Caco-2 (cell line): ENCODE data around the gene APC2. TPM values are rescaled to one million over a fixed set of nuclear protein-coding genes. Genes with fewer than 3 reads are reported as not detected.
"Not testable (repeated sequence)": the region's sequence is repeated elsewhere in the genome, so short reads cannot be mapped to it uniquely, and the experiment has no call there.

Source experiments
- BruUV-seq: library from RNA; stranded (reverse); fragments of 400-500 nt; replicated peaks from 2 replicates; lab custom pipeline; 2021; lab: Mats Ljungman, UMichigan
- CTCF ChIA-PET: fragments of 300-600 bp; sonication (Branson Sonifier 250); formaldehyde crosslinking; loops from one replicate; lab custom pipeline; 2022; ENCODE audit warnings: antibody characterized with exemption; lab: Charles Lee
- POLR2A ChIA-PET: fragments of 300-600 bp; sonication (Branson Sonifier 250); formaldehyde crosslinking; loops from one replicate; lab custom pipeline; 2022; ENCODE audit warnings: antibody characterized with exemption; lab: Charles Lee
- DNase-seq, 2 experiments: peaks; one replicate each; pipeline versions ENCODE4 v3.0.0 to v3.0.0-alpha.2; 2020 to 2022
- H3K27me3 ChIP-seq: replicated peaks from 2 replicates; pipeline ENCODE4 v1.6.0; 2011; ENCODE audit warnings: low read length; ENCODE audit not compliant: control insufficient read depth, insufficient read depth
- H3K36me3 ChIP-seq: 2 replicates; pipeline ENCODE4 v1.5.1; 2011; ENCODE audit warnings: low read length; ENCODE audit not compliant: control insufficient read depth, insufficient read depth
- H3K4me1 ChIP-seq: fragments of 250-450 bp; sonication (Bioruptor Pico); 2 replicates; pipeline ENCODE4 v1.5.1; 2020; ENCODE audit warnings: mild to moderate bottlenecking
- H3K4me3 ChIP-seq: 2 replicates; pipeline ENCODE4 v1.5.1; 2011; ENCODE audit warnings: low read depth, mild to moderate bottlenecking, control low read depth, low read length
- H3K9me3 ChIP-seq: fragments of 250-450 bp; sonication (Bioruptor Pico); 2 replicates; pipeline ENCODE4 v1.5.1; 2020; ENCODE audit warnings: mild to moderate bottlenecking, moderate library complexity
- H3K27ac Mint-ChIP-seq: one replicate; pipeline ENCODE4 v1.8.0; 2022; ENCODE audit warnings: mixed read lengths; ENCODE audit not compliant: unreplicated experiment
- H3K27me3 Mint-ChIP-seq: one replicate; pipeline ENCODE4 v1.8.0; 2022; ENCODE audit warnings: mixed read lengths; ENCODE audit not compliant: insufficient read depth, unreplicated experiment
- H3K36me3 Mint-ChIP-seq: one replicate; pipeline ENCODE4 v1.8.0; 2022; ENCODE audit warnings: mild to moderate bottlenecking, mixed read lengths; ENCODE audit not compliant: insufficient read depth, unreplicated experiment
- H3K4me1 Mint-ChIP-seq: one replicate; pipeline ENCODE4 v1.8.0; 2022; ENCODE audit warnings: low read depth, mixed read lengths; ENCODE audit not compliant: unreplicated experiment
- H3K4me3 Mint-ChIP-seq: one replicate; pipeline ENCODE4 v1.8.0; 2022; ENCODE audit warnings: mild to moderate bottlenecking, moderate library complexity, mixed read lengths; ENCODE audit not compliant: unreplicated experiment
- H3K9me3 Mint-ChIP-seq: one replicate; pipeline ENCODE4 v1.8.0; 2022; ENCODE audit warnings: mixed read lengths; ENCODE audit not compliant: unreplicated experiment
- CTCF ChIP-seq, 2 experiments: fragments of 200-600 bp in 1 of 2; IDR thresholded peaks; 1 replicate in 1 of 2; 2 replicates in 1 of 2; pipeline versions ENCODE4 v1.5.1 to v1.8.0; 2011 to 2022; ENCODE audit warnings: antibody characterized with exemption in 1 of 2, control low read depth in 1 of 2, inconsistent platforms in 1 of 2, low read depth in 1 of 2, low read length in 1 of 2, mild to moderate bottlenecking in 1 of 2, moderate library complexity in 1 of 2; ENCODE audit not compliant: insufficient read depth in 1 of 2, severe bottlenecking in 1 of 2, unreplicated experiment in 1 of 2
- intact Hi-C: fragments of 100-400 bp; cut with micrococcal nuclease; formaldehyde crosslinking; loops from one replicate; pipeline ENCODE4 v1.10.0; 2022; ENCODE audit not compliant: unreplicated experiment
- total RNA-seq: library from RNA; stranded (reverse); gene quantifications from 2 replicates; pipeline ENCODE4 v1.2.3, GENCODE V29; 2022

APC2 gene
- total RNA-seq, 1 experiment from 2014 or later, result 9.5 TPM

GRCh38 chr19:1475751-1476437 lies 26.0 kb downstream of the APC2 start:
- CTCF ChIA-PET, result no interaction called here
- DNase-seq, result no peak
- BruUV-seq, result no TSS peak
- peaks cover 49% of the 10 kb centered on the region for H3K36me3 Mint-ChIP-seq
- TF ChIP-seq CTCF (IDR thresholded peaks at IDR 0.05; ENCODE audit: insufficient read depth in 1 of 2, low read depth in 1 of 2, low read length in 1 of 2, severe bottlenecking in 1 of 2, unreplicated experiment in 1 of 2), result no peak
- no peaks in the 10 kb centered on the region for H3K9me3 Mint-ChIP-seq
- POLR2A ChIA-PET, result interaction anchor here (0.5 kb wide), 1 partner anchor 37 kb away, joined by 4 read pairs; the partner anchor contains the start of gene RPS15
- Histone ChIP-seq H3K9me3 (no peaks in the 10 kb centered on the region), H3K36me3 (no peaks in the 10 kb centered on the region; the same call in 1 of the 2 replicates), H3K27me3 (no peaks in the 10 kb centered on the region), H3K4me1 (peaks cover 14% of the 10 kb centered on the region), H3K4me3 (no peak overlapping the region)
- intact Hi-C loops, result no loop called here
- H3K4me1 Mint-ChIP-seq, result peaks cover 4% of the 10 kb centered on the region
- no peaks in the 10 kb centered on the region for H3K27me3 Mint-ChIP-seq
- H3K4me3 Mint-ChIP-seq, result no peak overlapping the region
- no peak overlapping the region for H3K27ac Mint-ChIP-seq

- H3K36me3 ChIP-seq, H3K27me3 Mint-ChIP-seq, H3K9me3 Mint-ChIP-seq, H3K27ac Mint-ChIP-seq, CTCF ChIA-PET, DNase-seq, H3K9me3 ChIP-seq, BruUV-seq, H3K4me1 ChIP-seq, POLR2A ChIA-PET, H3K27me3 ChIP-seq, intact Hi-C loops, H3K4me3 ChIP-seq, H3K4me1 Mint-ChIP-seq: not testable (repeated sequence)
- peak overlapping the region; percentile 90 for H3K4me3 Mint-ChIP-seq
- peaks cover 38% of the 10 kb centered on the region for H3K36me3 Mint-ChIP-seq
Observed at GRCh38 chr19:1477056-1477455, 27.1 kb downstream of the APC2 start.

GRCh38 chr19:1478934-1479707 lies 29.2 kb downstream of the APC2 start, which contains the start of gene C19orf25:
Gene C19orf25 (minus strand): TSS chr19:1479215. CDS start chr19:1478903, 312 bp downstream.
- peak within 1 kb of the TSS; percentile 89 for H3K27ac Mint-ChIP-seq
- H3K27me3 Mint-ChIP-seq, result no peaks in the 10 kb centered on the region
- no peak for TF ChIP-seq CTCF (IDR thresholded peaks at IDR 0.05; ENCODE audit: insufficient read depth in 1 of 2, low read depth in 1 of 2, low read length in 1 of 2, severe bottlenecking in 1 of 2, unreplicated experiment in 1 of 2)
- H3K4me3 Mint-ChIP-seq, result peak within 1 kb of the TSS; percentile 90
- H3K36me3 ChIP-seq, result no peaks in the 10 kb centered on the region; the same call in 1 of the 2 replicates
- ChIA-PET POLR2A (no interaction called here), CTCF (interaction anchor here (0.6 to 1.0 kb wide), 2 partner anchors 11 to 1484 kb away, joined by 3 read pairs; no protein-coding TSS in a partner anchor)
- intact Hi-C loops, result no loop called here
- BruUV-seq, result no TSS peak
- H3K9me3 Mint-ChIP-seq, result no peaks in the 10 kb centered on the region
- H3K36me3 Mint-ChIP-seq, result peaks cover 22% of the 10 kb centered on the region
- H3K4me1 Mint-ChIP-seq, result no peaks in the 10 kb centered on the region
- H3K27me3 ChIP-seq, result no peaks in the 10 kb centered on the region
- H3K4me1 ChIP-seq, result no peaks in the 10 kb centered on the region
- H3K4me3 ChIP-seq, result peak within 1 kb of the TSS; percentile 74
- no peaks in the 10 kb centered on the region for H3K9me3 ChIP-seq
- peak; percentile 93 to 94 for DNase-seq
